Loucy (cell line): ENCODE results near the gene EIF3F.

Experiments used
- EZH2phosphoT487 ChIP-seq: fragments of 200-600 bp; IDR thresholded peaks from 2 replicates; pipeline ENCODE4 v1.6.1; 2018; ENCODE audit warnings: antibody characterized with exemption, mild to moderate bottlenecking, moderate library complexity, borderline replicate concordance
- TF ChIP-seq, protein P1 (sequence below): fragments of 200-600 bp; sonication (generic); conservative IDR thresholded peaks from 2 replicates; pipeline ENCODE4 v1.5.1; 2014; ENCODE audit warnings: mild to moderate bottlenecking, antibody characterized with exemption, low read length

DNA sequence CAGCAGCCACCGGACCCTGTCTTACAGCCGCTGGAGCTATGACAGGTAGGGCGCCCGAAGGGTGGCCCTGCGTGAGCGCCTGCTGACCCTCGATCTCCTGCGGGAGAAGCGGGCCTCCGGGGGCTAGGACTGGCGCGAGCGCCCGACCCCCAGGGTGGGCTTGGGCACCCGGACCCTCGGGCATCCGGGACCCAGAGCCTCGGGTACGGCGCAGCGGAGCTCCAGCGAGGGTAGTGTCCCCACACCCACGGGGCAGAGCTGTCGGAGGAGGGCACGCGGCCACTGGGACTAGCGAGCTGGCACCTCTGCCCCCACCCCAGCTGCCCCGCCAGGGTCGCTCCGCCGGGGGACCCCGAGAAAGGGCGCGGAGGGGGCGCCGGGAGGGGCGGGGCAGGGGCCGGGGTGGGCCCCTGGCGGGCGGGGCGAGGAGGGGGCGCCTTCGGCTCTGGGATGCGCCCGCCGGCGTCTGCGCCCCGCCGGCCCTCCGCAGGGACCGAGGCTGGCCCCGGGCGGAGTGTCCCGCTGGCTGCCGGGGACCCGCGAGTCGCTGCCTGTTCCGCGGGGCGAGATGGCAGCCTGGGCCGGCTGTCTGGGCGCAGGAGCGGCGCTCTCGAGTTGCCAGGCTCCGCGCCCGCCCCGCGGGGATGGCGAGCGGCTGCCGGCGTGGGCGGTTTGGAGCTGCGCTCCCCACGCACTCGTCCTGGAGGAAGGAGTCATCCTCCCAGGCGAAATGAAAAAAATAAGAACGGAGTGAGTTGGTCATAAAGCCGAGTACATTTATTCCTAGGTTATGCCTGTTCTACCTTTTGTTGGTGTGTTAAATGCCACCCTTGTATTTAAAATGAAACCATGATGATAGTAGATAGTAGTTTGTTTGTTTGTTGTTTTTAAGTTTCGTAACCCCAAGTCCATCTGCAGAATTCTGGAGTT is 32.4 kb downstream of the EIF3F start:
- TF ChIP-seq EZH2phosphoT487 = no peak
- TF ChIP-seq, protein P1, sequence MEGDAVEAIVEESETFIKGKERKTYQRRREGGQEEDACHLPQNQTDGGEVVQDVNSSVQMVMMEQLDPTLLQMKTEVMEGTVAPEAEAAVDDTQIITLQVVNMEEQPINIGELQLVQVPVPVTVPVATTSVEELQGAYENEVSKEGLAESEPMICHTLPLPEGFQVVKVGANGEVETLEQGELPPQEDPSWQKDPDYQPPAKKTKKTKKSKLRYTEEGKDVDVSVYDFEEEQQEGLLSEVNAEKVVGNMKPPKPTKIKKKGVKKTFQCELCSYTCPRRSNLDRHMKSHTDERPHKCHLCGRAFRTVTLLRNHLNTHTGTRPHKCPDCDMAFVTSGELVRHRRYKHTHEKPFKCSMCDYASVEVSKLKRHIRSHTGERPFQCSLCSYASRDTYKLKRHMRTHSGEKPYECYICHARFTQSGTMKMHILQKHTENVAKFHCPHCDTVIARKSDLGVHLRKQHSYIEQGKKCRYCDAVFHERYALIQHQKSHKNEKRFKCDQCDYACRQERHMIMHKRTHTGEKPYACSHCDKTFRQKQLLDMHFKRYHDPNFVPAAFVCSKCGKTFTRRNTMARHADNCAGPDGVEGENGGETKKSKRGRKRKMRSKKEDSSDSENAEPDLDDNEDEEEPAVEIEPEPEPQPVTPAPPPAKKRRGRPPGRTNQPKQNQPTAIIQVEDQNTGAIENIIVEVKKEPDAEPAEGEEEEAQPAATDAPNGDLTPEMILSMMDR = no peak
